Ishikawa (cell line): ENCODE results near the gene ARMC7.

Experiments used
- CREB1 ChIP-seq: IDR thresholded peaks from 2 replicates; pipeline ENCODE4 v1.6.1; 2012; ENCODE audit warnings: low read depth
- REST ChIP-seq: IDR thresholded peaks from 2 replicates; pipeline ENCODE4 v1.6.1; 2012; ENCODE audit warnings: low read depth, mild to moderate bottlenecking

DNA sequence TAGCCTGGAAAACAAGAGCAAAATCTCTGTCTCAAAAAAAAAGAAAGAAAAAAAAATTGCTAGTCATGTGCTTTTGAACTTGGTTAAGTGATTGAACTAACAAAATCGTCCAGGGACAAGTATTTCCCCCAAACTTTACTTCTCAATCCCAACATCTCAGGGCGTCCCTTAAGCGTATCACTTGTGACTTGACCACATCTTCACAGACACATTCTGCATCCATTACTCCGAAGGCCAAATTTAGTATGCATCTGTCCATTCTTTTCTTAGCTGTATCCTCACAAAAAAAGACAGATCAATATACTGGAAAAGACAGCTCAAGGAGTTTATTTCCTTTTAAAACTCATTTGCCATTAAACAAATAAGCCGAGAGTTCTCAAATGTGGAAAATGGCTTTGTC is 50.4 kb downstream of the ARMC7 start:
- TF ChIP-seq REST: no peak
- TF ChIP-seq CREB1: no peak
